Measurements from ENCODE around the gene FOXP4.

Gene FOXP4

DNA sequence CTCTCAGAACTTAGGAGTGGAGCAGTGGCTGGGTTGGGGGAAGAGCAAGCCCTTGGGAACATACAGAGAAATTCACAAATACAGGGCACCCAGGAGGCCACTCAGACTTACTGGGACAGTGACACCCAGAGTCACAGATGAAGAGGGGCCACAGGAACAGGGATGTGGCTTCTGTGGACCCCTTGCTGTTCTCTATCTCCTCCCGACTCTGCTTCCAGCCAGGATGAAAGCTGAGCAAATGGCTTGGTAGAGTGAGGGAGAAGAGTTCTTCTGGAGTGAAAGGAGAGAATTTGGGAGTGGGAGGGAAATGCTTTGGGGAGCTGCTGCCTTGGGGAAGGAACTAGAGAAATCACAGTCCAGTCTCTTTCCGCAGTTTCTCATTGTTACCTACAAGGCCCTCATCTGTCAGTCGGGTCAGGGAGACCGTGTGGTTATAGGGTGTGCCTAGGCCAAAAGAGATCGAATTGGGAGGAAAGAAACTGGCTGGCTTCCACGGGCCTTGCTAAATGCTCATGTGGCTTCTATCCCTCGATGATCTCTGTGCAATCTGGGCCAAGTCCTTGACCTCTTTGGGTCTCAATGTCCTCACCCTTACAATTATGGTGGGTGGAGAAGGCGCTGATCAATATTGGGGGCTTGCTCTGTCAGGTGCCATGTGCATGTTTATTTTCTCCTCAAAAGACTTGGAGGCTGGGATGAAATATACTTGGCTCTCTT is 17.0 kb downstream of the FOXP4 start:
- no peak for DNase-seq (ENCODE audit: low read depth in 1 of 2, low spot score in 1 of 2)

DNA sequence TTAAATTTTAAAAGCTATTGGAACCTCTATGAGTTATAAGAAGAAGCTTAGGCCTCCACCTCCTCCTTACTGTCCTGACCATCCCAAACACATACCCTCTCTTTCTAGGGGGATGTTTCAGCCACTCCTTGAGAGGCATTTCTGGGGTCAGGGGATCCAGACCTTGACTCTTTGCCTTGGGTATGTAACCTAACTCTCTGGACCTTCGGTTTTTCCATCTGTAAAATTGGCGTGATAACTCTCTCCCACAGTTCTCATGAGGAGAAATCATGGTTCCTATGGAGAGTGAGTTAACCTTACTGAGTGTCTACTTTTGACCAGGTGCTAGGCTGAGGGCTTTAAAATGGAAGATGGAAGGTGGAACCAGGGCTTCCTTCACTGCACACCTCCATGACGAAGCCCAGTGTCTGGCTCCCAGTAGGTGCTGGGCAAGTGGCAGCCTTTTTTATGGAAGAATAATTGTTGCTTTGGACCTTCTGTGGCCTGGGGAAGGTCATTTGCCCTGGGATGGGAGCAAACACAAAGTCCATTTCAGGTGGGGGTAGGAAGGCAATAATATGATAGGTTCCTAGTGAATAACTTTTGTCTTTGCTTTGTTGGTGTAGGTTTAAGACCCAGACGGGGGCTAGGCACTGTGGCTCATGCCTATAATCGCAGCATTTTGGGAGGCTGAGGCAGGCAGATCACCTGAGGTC is 18.4 kb downstream of the FOXP4 start:
- no peak for DNase-seq (ENCODE audit: low read depth in 1 of 2, low spot score in 1 of 2)

DNA sequence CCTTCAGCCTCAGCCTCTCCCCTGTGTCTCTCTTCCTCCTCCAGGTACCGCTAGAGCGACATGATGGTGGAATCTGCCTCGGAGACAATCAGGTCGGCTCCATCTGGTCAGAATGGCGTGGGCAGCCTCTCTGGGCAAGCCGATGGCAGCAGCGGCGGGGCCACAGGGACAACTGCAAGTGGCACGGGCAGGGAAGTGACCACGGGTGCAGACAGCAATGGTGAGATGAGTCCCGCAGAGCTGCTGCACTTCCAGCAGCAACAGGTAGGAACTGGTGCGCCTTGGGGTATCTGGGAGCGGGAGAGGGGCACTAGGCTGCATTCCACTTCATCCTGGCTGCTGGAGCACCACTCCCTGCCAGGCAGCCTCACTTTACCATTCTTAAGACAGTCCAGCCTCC is 19.5 kb downstream of the FOXP4 start:
- DNase-seq (ENCODE audit: low read depth in 1 of 2, low spot score in 1 of 2), result no peak

DNA sequence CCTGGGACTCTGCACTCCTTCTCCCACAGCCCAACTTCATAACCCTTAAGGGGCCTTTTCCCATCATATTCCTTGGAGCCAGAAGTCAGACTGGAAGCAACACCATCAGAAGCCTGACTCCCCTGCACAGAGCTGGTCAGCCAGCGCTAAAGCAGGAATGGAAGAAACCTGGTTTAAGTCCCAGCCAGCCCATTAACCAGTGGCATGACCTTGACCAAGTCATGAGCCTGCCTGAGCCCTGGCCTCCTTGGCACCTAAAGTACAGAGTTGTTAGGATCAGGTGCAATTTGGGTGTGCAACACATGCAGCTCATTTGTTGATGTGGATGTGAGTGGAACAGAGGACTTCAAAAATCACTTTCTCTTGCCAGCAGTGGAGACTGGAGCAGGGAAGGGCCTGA is 20.8 kb downstream of the FOXP4 start:
- DNase-seq (ENCODE audit: low read depth in 1 of 2, low spot score in 1 of 2), result no peak

DNA sequence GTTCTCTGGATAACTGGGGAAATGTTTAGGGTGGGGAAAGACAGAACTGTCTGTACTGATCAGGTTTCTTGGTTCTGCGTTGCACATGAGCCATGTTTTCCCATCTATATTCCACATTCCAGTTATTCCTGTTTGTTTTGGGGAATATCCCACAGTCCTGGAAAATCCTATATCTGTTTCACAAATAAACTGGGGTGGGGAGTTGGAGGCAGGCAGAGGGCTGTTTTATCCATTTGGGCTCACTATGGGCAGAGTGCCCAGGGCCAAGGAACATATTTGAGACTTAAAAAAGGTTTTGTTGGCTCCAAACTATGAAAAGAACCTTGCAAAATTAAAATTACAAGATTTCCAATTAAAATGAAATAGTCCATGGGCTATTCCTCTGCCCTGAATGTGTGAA is 21.5 kb downstream of the FOXP4 start:
- no peak for DNase-seq (ENCODE audit: low read depth in 1 of 2, low spot score in 1 of 2)

DNA sequence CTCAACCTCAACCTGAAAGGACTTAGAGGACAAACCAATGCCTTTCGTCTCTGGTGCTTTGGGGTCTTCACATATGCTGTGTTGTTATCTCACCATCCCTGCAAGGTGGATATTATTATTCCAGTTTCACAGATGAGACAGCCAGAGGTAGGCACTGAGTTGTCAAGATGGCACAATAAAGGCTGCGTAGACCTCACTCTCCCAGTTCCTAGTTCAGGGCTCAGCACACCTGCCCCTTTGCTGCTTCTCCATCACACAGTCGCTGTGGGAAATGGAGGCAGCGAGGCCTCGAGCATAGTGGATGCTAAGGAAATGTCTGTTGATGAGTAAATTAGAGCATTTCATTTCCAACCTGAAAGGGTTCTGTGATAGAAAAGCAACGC is 22.0 kb downstream of the FOXP4 start:
- no peak for DNase-seq (ENCODE audit: low read depth in 1 of 2, low spot score in 1 of 2)

DNA sequence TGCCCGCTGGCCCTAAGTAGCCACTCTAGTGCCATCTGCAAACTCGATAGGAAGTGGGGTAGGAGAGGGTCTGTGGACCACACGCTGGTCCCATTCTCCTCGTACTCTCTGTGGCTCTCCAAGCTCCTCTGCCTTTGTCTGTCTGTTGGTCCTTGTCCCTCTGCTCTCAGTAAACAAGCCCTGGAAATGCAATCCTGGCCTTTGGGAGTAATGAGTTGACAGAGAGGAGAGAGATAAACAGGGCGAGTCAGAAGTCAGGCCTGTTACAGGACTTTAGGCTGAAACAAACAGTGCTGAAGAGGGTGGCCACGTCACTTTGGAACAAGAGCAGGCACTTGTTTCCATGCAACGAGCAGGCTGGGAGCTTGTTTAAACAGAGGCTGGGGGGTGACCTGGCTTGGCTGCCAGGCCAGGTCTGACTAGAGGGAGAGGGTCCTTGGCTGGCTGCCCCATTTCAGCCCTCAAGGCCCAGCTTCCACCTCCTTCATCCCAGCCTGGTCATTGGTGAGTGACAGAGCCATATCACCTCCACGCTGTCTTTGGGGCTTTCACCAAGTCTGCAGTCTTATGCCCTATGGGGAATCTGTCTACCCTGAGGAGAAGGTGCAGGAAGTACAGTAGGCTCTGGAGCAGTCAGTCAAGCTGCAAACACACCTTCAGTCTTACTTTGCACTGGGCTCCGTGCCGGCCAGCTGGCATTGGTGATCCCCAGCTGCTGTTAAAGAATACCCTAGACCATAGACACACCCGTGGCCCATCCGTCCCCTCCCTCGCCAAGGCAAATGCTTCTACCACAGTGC is 22.6 kb downstream of the FOXP4 start:
- no peak for DNase-seq (ENCODE audit: low read depth in 1 of 2, low spot score in 1 of 2)

DNA sequence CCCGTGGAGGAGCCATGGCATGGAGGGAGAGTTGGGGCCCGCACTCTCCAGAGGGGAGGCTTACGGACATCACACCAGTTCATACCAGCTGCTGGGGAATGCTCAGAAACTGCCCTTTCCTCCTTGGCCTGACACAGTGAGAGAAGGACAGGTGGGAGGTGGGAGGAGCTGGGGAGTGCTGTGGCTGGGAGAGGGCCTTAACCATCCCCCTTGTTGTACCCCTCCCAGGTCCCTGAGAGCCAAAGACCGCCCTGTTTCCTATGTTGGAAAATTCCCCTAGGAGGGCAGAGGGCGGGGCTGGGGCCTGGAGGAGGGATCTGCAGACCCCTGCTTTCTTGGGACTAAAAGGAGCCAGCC is 24.1 kb downstream of the FOXP4 start:
- DNase-seq (ENCODE audit: low read depth in 1 of 2, low spot score in 1 of 2), result no peak

DNA sequence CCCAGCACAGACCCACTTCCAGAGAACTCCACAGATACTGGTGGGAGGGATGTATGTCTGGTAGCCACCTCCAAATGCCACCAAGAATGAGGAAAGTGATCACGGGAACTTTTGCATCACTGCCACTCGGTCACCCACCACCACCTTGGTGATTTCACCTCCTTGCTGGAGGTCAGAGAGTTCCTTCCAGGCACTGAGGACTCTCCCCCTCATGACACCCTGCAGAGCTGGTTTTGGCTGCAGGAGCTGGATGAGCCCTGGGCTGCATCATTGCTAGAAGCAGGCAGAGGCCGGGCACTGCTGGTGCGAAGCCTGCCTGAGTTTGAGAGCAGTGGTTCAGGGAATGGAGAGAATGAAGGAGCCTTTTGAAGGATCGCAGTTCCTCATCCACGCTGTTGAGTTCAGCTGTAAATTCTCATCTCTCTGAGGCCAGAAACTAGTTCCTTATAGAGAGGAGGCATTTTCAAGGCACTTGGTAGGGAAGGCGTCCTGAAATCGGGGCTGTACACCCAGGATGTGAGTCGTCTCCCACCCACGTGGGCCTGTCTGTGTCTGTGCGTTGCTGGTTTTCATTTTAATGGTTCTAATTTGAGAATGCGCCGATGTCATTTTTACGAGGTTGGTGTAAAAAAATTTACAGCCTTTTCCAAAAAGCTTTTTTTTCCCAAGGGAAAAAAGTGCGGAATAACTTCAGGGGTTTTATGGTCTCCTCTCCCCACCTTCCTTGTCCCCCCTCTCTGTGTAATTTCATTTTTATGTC is 25.0 kb downstream of the FOXP4 start:
- DNase-seq (ENCODE audit: low read depth in 1 of 2, low spot score in 1 of 2), result no peak

DNA sequence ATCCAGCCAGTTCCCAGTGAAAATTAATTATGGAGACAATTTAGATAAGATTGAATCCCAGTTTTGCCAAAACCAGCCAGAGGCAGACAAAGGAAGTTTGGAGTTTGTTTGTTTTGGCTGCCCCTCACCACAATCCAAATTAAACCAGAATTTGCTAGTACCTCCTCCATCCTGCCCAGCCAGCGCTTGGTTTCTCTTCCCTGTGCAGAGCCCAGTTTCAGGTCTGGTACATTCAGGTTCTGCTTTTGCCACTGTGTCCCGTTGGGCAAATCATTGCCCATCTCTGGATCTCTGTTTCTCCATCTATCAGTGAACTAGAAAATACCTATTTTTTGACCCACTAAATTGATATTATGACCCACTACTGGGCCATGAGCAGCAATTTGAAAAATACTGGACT is 26.4 kb downstream of the FOXP4 start:
- DNase-seq (ENCODE audit: low read depth in 1 of 2, low spot score in 1 of 2), result no peak

DNA sequence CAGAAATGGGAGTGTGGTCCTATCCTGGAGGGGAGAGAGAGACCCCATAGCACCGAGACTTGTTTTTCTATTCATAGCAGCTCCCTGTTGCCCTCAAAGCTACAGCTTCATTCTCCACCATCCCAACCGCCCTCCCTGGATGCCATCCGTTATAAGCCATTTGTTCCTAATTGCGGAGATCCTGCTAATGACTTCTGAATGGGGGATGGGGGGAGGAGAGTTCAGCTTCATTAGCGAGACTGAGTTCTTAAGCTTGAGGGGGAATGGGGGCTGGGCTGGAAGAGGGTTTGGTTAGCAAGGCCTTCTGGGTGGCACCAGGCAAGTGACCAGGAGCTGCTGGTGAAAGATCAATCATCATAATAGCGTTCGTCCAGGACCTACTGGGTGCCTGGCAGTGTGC is 27.1 kb downstream of the FOXP4 start:
- no peak for DNase-seq (ENCODE audit: low read depth in 1 of 2, low spot score in 1 of 2)

DNA sequence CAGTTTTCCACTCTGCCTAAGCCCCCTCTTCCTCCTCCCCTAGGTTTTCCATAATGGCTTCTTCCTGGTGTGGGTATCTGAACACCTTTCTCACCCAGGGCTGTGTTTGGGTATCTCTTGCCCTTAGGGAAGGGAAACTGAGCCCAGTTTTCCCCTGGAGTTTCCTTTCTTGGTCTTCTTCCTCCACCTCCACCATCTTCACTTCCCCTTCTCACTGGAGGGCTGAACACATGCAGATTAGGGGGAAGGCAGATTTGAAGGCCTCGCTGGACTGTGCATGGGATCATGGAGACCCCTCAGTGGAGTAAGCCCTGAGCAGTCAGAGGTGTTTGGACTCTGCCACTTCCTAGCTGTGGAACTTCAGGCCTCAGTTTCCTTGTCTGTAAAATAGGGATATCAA is 27.8 kb downstream of the FOXP4 start:
- DNase-seq (ENCODE audit: low read depth in 1 of 2, low spot score in 1 of 2), result no peak

DNA sequence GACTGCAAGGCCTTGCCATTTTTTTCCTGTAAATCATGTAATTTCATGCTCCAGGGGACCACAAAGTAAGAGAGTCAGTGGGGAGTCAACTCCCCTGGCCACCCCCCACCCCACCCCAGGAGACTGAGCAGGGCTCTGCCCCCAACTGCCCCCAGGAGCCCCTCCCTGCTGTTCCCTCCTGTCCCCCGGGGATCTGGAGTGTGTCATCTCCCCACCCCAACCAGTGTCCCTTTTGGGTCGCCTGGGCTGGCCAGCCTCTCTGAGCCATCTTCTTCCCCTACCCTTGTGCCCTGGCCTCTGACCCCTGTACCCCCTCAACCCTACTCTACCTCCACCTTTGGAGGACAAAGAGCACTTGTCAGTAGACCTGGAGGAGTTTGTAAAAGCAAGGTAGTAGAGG is 29.4 kb downstream of the FOXP4 start:
- no peak for DNase-seq (ENCODE audit: low read depth in 1 of 2, low spot score in 1 of 2)

DNA sequence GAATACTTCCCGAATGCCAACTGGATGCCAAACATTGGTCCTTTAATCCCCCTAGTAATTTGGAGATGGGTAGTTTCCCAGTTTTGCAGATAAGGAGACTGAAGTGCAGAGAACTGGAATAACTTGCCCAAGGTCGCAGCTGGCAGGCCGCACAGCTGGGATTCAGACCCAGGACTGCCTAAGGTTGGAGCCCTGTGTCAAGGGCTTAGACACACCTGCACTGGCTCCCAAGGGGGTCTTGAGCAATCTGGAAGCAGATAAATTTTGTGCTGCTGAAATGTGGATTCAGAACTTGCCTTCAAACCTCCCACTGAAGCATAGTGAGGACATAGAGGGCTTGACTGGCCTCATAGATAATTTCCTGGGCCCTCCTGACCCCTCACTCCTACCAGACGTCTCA is 30.5 kb downstream of the FOXP4 start:
- no peak for DNase-seq (ENCODE audit: low read depth in 1 of 2, low spot score in 1 of 2)

DNA sequence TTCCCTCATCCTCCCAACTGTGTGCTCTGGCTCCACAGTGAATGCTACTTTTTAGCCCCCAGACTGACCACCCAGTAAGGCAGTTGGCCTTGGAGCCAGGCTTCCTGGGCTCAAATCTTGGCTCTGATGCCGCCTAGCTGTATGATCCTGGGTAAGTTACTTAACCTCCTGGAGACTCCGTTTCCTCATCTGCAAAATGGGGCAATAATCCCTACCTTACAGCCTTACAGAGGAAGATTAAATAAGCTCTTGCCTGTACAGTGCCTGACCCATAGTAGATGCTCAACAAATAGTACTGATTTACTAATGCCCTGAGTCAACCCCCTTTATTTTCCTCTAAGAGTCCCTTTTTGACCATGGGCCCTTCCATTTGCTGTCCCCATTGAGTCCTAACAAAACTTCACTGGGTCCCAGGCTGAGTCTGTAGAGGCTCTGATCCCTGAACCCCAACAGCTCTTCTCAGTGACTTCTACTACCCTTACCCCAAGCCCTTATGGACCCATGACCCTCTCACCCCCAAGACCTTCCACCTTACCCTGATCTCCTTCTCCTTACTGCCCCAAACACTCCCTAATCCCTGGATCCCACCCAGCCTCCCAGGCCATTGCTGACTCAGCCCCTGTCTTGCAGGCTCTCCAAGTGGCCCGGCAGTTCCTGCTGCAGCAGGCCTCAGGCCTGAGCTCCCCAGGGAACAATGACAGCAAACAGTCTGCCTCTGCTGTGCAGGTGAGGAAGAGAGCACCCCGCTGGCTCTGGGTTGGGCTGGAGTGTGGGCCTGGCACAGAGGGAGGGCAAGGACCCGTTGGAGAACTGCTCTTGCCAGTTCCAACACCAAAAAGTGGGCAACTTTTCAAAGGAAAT is 31.4 kb downstream of the FOXP4 start:
- DNase-seq (ENCODE audit: low read depth in 1 of 2, low spot score in 1 of 2), result no peak

DNA sequence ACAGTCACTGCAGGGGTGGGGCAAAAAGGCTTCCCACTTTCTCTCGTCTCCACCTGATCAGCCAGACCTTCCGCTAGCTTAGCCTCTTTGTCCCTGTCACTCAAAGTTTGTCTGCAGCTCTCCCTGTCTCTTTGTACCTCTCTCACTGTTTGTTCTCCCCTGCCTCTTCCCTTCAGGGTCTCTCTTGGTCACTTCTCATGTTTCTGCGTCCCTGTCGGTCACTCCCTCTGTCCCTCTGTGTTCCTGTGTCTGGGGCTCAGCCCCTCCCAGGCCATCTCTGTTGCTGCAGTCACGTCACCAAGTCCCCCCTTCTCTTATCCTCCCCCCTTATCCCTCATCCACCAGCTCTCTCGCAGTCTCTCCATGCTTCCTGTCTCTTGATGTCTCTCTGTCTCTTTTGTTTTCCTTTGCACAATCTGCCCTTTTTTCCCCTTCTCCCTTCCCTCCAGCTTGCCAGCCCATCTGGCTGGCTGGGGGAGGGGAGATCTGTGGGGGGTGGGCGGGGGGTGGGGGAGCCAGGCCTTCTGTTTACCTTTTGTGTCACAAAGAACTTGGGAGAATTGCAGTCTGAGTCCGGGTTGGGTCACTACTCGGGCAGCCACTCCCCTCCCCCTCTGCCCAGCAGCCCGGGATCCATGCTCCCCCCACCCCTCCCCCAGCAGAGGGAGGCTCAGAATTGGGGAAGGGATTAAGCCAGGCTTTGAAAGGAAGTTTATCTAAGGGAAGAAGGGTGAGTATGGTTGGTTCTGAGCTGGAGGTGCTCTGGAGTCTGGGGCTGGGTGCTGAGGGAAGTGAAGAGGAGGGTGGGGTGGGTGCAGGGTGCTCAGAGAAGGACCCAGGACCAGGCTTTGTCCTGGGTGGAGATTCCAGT is 32.3 kb downstream of the FOXP4 start:
- no peak for DNase-seq (ENCODE audit: low read depth in 1 of 2, low spot score in 1 of 2)

DNA sequence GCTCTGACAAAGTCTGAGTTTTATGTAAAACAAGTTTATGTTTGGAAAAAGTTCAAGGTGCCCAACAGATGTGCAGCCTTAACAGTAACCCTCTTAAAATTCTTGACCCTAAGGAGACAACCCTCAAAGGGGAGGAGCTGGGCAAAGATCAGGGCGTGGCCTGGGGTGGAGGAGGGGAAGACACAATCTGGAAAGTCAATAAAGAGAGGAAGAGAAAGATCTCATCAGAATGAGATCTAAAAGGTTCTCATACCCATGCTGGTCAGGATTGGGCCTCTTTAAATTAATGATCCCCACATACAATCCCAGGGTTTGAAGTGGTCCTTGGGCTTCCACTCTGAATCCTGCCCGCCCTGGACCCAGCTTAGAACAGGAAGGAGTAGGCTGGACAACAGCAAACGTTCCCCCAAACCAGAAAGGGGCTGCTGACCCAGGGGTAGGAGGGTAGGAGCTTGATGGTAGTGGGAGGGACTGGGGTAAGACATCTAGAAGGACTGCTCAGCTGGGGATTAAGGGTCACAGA is 33.0 kb downstream of the FOXP4 start:
- DNase-seq (ENCODE audit: low read depth in 1 of 2, low spot score in 1 of 2), result no peak

DNA sequence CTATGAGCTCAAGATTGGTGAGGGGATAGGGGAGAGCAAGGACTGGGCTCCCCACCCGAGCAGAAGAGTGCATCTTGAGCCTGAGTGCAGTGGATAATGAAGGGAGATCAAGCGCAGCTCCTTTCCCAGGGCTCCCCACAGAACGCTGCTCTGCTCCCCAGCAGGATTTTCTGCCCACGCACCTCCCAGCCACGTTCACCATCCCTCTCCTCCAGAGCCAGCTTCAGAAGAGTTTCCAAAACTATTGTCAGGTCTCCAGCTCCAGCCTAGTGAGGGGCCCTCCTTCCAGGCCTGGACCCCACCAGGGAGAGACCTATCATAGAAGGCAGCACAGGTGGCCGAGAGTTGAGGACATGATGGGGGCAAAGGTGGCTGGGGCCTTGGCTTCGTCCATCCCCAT is 34.5 kb downstream of the FOXP4 start:
- no peak for DNase-seq (ENCODE audit: low read depth in 1 of 2, low spot score in 1 of 2)

DNA sequence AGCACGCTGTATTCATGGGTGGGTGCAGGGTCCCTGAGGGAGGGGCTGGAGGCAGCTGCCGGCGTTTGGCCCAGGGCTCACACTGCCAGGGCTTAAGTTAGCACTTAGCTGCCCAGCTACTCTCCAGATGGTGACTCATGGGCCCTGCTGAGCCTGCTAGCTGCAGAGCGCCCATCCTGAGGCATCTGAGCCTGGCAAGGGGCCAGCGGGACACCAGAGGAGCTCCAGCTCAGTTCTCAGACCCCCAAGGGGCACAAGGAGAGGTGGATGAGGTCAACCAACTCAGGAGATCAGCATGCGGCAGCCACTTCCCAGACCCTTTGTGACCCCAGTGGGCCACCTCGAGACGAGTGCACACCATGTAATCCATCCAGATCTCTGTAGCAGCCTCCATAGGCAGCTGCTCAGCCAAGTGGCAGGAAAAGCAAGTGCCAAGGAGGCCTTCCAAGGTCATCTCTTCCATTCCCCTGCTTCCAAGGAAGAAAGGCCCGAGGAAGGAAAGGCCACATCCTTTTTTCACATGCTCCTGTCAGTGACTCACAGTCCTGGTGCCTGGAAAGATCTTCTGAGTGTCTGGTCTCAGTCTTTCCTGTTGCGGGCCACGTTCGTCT is 35.3 kb downstream of the FOXP4 start:
- DNase-seq (ENCODE audit: low read depth in 1 of 2, low spot score in 1 of 2), result no peak

Measured in stimulated activated CD4-positive, alpha-beta T cell treated with anti-CD3 and anti-CD28 coated beads, Interleukin-15, amount 100 ng/mL, for 1 hour (primary cell).